DOHH2 (cell line): ENCODE data around the gene BMP6.

Experiments
- H3F3A ChIP-seq: fragments of 200-600 bp; sonication (generic), shearing (Covaris generic); 2 replicates; pipeline ENCODE4 v1.6.0; 2016; ENCODE audit warnings: antibody characterized with exemption, mild to moderate bottlenecking; ENCODE audit not compliant: control insufficient read depth, insufficient read depth
- H3K27ac ChIP-seq: fragments of 200-600 bp; sonication (generic); 2 replicates; pipeline ENCODE4 v1.5.1; 2014; ENCODE audit warnings: low read depth, mild to moderate bottlenecking, low read length, moderate library complexity
- H3K27me3 ChIP-seq: fragments of 200-600 bp; sonication (generic); 2 replicates; pipeline ENCODE4 v1.6.1; 2014; ENCODE audit warnings: mild to moderate bottlenecking, low read length, mixed read lengths; ENCODE audit not compliant: control insufficient read depth
- H3K36me3 ChIP-seq: fragments of 200-600 bp; sonication (generic); 2 replicates; pipeline ENCODE4 v1.6.1; 2014; ENCODE audit warnings: mild to moderate bottlenecking, low read length, moderate library complexity, mixed read lengths; ENCODE audit not compliant: control insufficient read depth
- H3K4me1 ChIP-seq: fragments of 200-600 bp; sonication (generic); 2 replicates; pipeline ENCODE4 v1.6.1; 2014; ENCODE audit warnings: mild to moderate bottlenecking, low read length, mixed read lengths; ENCODE audit not compliant: control insufficient read depth
- H3K4me2 ChIP-seq: fragments of 200-600 bp; sonication (generic); 2 replicates; pipeline ENCODE4 v1.6.0; 2014; ENCODE audit warnings: mild to moderate bottlenecking, low read length, moderate library complexity
- H3K4me3 ChIP-seq: fragments of 200-600 bp; sonication (generic); 2 replicates; pipeline ENCODE4 v1.5.1; 2014; ENCODE audit warnings: mild to moderate bottlenecking, low read length, mixed read lengths
- H3K79me2 ChIP-seq: fragments of 200-600 bp; sonication (generic); 2 replicates; pipeline ENCODE4 v1.6.1; 2014; ENCODE audit warnings: mild to moderate bottlenecking, low read length, mixed read lengths; ENCODE audit not compliant: control insufficient read depth
- H3K9me2 ChIP-seq: fragments of 200-600 bp; sonication (generic); replicated peaks from 2 replicates; pipeline ENCODE4 v1.6.1; 2014; ENCODE audit warnings: mild to moderate bottlenecking, low read length, mixed read lengths; ENCODE audit not compliant: control insufficient read depth
- H3K9me3 ChIP-seq: fragments of 200-600 bp; sonication (generic); 2 replicates; pipeline ENCODE4 v1.6.1; 2014; ENCODE audit warnings: antibody characterized with exemption, low read length, mixed read lengths; ENCODE audit not compliant: control insufficient read depth, insufficient read depth
- H4K20me1 ChIP-seq: fragments of 200-600 bp; sonication (generic); 2 replicates; pipeline ENCODE4 v1.6.0; 2014; ENCODE audit warnings: low read depth, mild to moderate bottlenecking, antibody characterized with exemption, low read length, moderate library complexity; ENCODE audit not compliant: control insufficient read depth, insufficient read depth
- CTCF ChIP-seq: fragments of 200-600 bp; sonication (generic); IDR thresholded peaks from one replicate; pipeline ENCODE4 v1.5.1; 2014; ENCODE audit warnings: antibody characterized with exemption, mild to moderate bottlenecking, low read depth, low read length; ENCODE audit not compliant: poor library complexity, severe bottlenecking
- EZH2phosphoT487 ChIP-seq: fragments of 200-600 bp; sonication (generic); IDR thresholded peaks from 2 replicates; pipeline ENCODE4 v1.6.1; 2017; ENCODE audit warnings: borderline replicate concordance, mild to moderate bottlenecking, antibody characterized with exemption, low read length, moderate library complexity, mixed read lengths

BMP6 gene

GRCh38 chr6:7770111-7770510 lies 44.2 kb downstream of the BMP6 start:
- Histone ChIP-seq H3K4me1 (no peaks in the 10 kb centered on the region), H3K27ac (no peak overlapping the region), H3K36me3 (no peaks in the 10 kb centered on the region), H3K27me3 (no peaks in the 10 kb centered on the region), H3K9me2 (no peaks in the 10 kb centered on the region), H3K4me3 (no peak overlapping the region), H3K4me2 (no peak overlapping the region), H3F3A (no peaks in the 10 kb centered on the region), H3K9me3 (no peaks in the 10 kb centered on the region), H4K20me1 (no peaks in the 10 kb centered on the region), H3K79me2 (no peaks in the 10 kb centered on the region)
- no peak for TF ChIP-seq EZH2phosphoT487
- no peak for TF ChIP-seq CTCF

GRCh38 chr6:7770601-7771000 lies 44.7 kb downstream of the BMP6 start:
- Histone ChIP-seq H3K9me2 (no peaks in the 10 kb centered on the region), H3K9me3 (no peaks in the 10 kb centered on the region), H3K4me1 (no peaks in the 10 kb centered on the region), H4K20me1 (no peaks in the 10 kb centered on the region), H3K27me3 (no peaks in the 10 kb centered on the region), H3K36me3 (no peaks in the 10 kb centered on the region), H3F3A (no peaks in the 10 kb centered on the region), H3K4me2 (no peak overlapping the region), H3K79me2 (no peaks in the 10 kb centered on the region), H3K27ac (no peak overlapping the region), H3K4me3 (no peak overlapping the region)
- no peak for TF ChIP-seq CTCF
- no peak for TF ChIP-seq EZH2phosphoT487

DNA sequence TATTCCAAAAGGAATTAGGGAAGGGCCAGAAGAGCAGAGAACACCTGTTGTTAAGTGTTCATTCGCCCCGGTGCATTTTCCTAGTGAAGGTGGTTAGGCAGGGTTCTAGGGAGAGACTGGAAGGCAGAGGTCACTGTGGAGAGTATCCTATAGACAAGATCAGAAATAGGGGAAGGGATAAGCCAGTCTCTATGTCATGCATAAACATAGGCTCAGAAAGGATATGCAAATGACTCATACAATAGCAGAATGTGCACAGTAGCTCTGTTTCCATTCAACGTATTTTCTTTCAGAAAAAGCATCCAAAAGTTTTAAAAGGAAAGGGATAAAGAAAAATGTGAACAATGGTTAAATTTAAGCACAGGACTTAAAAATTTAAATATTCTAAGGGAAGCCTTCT lies 47.4 kb downstream of the BMP6 start:
- Histone ChIP-seq H4K20me1 (no peaks in the 10 kb centered on the region), H3K9me2 (no peaks in the 10 kb centered on the region), H3K27ac (no peak overlapping the region), H3K4me3 (no peak overlapping the region), H3K9me3 (no peaks in the 10 kb centered on the region), H3K27me3 (0 out of 2 replicates have a peak, but pooled peaks cover 3% of the 10 kb centered on the region), H3K4me1 (no peaks in the 10 kb centered on the region), H3K36me3 (no peaks in the 10 kb centered on the region), H3F3A (no peaks in the 10 kb centered on the region), H3K4me2 (no peak overlapping the region), H3K79me2 (no peaks in the 10 kb centered on the region)
- no peak for TF ChIP-seq EZH2phosphoT487
- TF ChIP-seq CTCF: no peak

DNA sequence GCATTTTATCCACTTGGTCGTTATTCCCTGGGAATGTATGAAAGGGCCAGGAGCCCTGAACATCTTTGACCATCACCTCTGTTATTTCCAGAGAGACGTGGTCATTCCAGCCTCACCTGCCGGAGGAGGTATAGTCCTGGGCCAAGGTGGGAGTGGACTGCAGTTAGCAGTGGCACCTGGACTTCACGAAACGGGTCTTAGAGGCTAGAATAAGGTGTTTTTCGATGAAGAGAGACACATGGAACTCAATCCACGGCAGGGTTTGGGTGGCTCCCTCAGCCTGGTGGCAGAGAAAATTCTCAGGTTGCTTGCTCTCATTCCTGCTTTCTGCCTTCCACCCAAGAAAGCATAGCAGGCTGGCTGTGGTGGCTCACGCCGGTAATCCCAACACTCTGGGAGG lies 48.0 kb downstream of the BMP6 start:
- no peaks in the 10 kb centered on the region for H4K20me1 ChIP-seq
- no peaks in the 10 kb centered on the region for H3K9me2 ChIP-seq
- no peaks in the 10 kb centered on the region for H3K36me3 ChIP-seq
- no peak overlapping the region for H3K4me2 ChIP-seq
- TF ChIP-seq CTCF: no peak
- no peak for TF ChIP-seq EZH2phosphoT487
- no peaks in the 10 kb centered on the region for H3F3A ChIP-seq
- no peak overlapping the region for H3K27ac ChIP-seq
- H3K27me3 ChIP-seq: 0 out of 2 replicates have a peak, but pooled peaks cover 3% of the 10 kb centered on the region
- H3K4me1 ChIP-seq: no peaks in the 10 kb centered on the region
- no peaks in the 10 kb centered on the region for H3K9me3 ChIP-seq
- H3K79me2 ChIP-seq: no peaks in the 10 kb centered on the region
- no peak overlapping the region for H3K4me3 ChIP-seq
